HG03565 (cell line): ENCODE measurements around the gene CHD6.

Experiments used
- ATAC-seq: cut with Tn5 transposase; IDR thresholded peaks from one replicate; pipeline ENCODE4 v1.9.1; 2021; ENCODE audit warnings: mild to moderate bottlenecking, moderate library complexity; ENCODE audit not compliant: unreplicated experiment

Gene CHD6

GRCh38 chr20:41395667-41396664, 222.2 kb downstream of the CHD6 start:
- no peak for ATAC-seq

DNA sequence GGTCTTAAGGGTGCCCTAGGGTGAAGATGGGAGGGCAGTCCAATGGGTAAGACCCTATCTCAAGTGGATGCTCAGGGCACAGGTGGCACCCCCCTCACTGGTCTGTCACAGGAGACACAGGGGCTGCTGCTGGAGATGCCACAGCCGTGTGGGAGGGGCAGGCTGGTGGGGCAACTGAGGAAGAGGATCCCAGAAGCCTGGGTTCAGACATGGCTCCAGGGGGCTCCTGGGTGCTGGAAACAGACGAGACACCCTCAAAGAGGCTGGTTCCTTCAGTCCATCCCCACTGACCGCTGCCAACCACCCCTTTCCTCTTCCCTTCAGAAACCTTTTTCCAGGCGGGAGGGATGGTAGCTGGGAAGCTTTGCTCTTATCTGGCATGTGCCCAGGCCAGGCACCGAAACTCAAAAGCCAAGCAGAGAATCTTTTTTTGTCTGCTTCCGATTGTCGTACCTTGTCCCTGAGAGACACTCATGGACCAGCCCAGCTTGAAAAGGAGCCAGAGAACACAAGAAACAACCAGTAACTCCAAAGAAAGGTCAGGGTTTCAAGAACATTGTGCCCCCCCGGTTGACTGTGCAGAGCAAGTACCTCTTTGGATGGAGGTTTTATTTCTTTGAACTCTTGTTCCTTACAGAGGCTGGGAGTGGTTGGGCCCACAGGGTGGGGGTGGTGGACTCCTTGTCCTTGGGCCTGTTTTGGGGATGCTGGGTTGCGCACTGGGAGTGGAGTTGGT, 223.1 kb downstream of the CHD6 start:
- no peak for ATAC-seq

- no peak for ATAC-seq
Measured at GRCh38 chr20:41394081-41394480, 224.1 kb downstream of the CHD6 start.

DNA sequence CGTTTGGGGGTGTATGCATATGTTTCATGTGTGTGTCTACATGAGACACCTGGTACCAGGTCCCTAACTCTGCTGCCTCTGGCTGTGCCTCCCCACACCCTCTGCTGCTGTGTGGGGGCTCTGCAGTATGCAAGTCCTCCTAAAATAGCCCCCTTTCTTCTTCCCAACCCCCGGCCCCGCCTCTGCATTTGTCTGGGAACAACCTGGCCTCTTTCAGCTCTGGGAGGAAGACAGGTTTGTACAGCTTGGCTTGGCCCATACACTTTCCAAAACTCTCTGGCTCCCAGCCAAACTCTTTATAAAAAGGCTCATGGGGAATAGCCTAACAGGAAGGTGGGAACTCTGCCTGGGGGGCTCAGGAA, 224.5 kb downstream of the CHD6 start:
- no peak for ATAC-seq

DNA sequence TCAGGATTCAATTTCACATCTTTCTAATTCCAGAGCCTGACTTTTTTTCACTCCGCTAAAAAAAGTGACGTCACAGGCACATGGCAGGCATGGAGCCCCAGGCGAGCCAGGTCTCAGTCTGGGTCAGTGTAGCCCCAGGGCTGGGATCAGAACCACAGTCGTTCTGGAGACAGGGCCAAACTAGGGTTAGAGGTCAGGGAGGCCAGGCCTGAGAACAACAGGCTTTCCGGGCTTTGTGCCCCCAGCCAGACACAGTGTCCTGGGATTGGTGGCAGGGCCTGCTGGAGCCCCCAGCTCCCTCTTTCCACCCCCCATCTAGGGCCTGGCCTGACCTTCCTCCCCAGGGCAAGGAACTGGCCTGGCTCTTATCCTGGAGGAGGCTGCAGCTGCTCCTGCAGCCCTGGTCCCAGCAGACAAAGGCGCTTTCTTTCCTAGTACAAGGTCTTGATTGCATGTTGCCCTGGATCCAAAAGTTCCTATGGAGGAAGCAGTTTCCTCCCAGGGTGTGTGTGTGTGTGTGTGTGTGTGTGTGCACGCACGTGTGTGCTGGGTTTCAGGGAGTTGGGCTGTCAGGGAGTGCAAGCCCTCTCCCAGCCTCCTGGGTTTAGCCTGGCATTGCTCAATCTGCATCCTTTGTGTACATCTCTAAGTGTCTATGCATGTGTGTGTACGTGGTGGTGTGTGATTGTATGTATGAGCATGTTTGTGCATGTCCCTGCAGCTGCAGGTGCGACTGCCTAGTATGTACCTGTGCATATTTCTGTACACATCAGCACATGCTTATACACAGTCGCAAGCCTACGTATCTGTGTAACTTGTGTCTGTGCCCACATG, 225.1 kb downstream of the CHD6 start:
- ATAC-seq = no peak

GRCh38 chr20:41392295-41392694, 225.9 kb downstream of the CHD6 start:
- ATAC-seq = no peak

DNA sequence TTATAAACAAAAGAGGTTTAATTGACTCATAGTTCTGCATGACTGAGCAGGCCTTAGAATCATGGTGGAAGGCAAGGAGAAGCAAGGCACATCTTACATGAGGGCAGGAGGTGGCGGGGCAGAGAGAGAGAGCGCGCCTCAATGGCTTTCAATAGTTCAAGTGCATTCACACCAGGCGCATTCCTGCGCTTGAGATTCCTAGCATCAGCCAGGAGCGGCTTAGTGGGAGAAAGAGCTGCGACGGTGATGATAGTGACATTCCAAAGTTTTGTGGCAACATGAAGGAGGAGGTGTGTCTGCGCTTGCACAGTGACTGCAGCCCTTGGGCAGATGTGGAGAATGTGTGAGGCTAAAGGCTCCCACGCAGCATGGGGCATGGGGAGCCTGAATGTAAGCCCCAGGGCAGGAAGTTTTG, 226.6 kb downstream of the CHD6 start:
- ATAC-seq = no peak

DNA sequence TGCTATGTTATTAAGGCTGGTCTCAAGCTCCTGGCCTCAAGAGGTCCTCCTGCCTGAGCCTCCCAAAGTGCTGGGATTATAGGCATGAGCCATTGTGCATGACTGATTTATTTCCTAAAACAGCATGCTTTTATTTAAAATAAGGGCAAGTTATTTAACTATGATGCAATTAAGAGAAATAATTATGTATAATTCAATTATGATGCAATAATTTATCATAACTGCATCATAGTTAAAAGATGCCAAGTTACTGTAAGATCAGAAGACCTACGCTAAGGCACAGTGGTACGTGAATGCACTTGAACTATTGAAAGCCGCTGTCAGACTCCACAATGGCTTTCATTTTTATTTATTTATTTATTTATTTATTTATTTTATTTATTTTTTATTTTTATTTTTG, 227.3 kb downstream of the CHD6 start:
- ATAC-seq = no peak

GRCh38 chr20:41387444-41387851, 230.7 kb downstream of the CHD6 start:
- ATAC-seq = no peak

DNA sequence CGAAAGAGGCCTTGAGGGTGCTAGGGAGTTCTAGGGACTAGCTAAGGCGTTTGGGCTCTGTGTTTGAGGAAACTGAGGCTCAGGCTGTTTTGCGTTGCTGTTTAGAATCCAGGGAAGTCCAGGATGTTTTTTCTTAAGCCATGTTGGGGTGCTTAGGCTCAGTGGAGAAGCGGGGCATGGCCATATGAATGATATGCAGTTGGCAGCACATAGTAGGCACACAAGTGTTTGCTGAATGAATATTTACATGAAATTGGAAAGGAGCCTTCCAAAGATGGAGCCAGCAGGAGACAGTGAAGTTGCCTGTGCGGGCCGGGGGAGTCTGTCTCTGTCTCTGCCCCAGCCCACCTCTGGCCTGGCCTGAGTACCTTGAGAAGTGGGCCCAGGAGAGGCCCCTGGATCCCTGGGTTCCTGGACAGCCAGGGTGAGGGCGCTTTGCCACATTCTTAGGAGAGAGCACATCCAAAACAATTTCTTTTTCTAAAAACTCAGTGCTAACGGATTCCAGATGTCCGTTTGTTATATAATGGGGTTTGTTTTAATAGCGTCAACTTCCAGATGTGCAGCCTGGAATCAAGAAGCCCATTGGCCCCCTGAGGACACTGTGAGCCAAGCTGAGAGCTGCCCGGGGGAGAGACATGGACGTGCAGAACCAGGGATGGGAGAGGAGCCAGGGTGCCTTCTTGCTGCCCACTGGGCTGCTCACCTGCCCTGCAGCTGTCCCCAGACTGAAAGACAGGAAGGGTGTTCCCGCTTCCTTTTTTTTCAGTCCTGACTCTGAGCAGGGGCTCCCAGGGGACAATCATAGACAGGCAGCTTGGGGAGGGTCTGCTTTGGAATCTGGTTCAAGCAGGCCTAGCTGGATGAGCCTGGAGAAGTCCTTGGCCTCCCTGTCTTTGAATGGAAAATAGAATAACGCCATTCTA, 231.4 kb downstream of the CHD6 start:
- ATAC-seq = no peak

DNA sequence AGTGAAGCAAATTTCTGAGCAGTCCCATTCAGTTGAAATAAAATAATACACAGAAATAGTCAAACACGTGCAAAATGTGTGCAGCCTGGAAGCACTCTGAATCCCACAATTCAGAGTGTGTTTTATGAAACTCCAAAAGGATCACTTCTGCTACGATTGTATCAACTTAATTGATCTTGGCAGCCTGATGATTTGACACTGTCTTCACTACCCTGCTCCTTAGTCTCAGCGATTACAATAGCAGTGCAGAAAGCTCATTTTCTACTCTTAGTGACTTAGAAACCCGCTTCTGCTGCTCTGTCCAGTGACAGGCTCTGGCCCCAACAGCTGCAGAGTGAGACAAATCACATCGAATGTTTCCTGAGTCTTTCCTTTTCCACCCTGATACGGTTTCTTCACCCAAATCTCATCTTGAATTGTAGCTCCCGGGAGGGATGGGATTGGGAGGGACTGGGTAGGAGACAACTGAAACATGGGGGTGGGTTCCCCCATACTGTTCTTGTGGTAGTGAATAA, 235.3 kb downstream of the CHD6 start:
- ATAC-seq = no peak

GRCh38 chr20:41380551-41381193, 237.5 kb downstream of the CHD6 start:
- ATAC-seq = no peak

DNA sequence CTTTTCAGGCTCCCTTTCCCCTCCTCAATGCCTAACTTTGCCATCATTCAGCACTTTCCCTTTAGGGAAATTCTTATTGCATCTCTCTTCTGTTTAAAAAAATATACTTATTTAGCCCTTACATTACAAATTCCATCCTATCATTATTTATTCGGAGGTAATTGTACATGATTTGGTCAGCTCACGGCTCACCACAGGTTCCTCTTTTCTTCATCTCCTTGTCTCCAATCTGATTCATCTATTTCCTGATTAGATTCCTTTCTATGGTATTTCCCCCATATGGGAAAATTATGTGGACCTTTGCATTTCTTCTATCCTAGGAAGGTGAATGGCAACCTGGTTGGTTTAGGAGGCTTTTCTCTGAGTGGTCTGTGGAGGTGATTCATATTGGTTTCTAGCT, 238.6 kb downstream of the CHD6 start:
- no peak for ATAC-seq

DNA sequence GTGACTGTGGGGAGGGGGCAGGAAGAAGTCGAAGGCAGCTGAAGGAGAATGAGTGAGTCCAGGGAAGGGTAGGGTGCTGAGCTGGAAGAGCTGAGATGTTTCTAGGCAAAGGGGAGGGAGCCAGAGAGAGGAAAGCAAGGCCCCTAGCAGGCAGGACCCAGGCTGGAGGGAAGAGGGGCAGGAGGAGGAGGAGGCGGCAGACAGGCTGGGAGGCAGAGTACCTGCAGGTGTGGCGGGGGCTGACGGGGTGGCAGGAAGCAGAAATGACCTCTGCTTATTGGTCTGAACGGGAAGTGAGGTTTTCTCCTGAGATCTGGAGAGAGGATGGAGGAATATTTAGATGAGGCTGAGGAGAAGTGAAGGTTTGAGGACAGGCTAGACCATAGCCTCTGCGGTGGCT, 240.9 kb downstream of the CHD6 start:
- no peak for ATAC-seq

GRCh38 chr20:41376349-41376748, 241.8 kb downstream of the CHD6 start:
- ATAC-seq = no peak

DNA sequence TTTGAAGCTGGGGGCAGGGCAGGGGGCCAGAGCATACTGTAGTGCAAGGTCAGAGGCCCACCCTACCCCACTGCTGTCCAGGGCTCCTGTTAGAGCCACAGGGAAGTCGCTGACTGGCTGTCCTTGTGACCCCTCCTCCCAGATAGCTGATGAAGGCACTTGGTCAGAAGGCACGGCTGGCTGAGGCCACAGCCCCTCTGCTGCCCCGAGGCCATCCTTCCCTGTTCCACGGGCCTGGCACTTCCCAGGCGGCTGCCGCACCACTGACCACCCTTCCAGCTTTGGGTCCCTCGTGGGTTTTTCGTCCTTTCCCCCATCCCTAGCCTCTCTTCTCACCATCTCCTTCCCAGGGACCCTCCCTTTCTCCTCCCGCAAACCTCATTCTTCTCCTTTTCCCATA, 242.3 kb downstream of the CHD6 start:
- no peak for ATAC-seq

DNA sequence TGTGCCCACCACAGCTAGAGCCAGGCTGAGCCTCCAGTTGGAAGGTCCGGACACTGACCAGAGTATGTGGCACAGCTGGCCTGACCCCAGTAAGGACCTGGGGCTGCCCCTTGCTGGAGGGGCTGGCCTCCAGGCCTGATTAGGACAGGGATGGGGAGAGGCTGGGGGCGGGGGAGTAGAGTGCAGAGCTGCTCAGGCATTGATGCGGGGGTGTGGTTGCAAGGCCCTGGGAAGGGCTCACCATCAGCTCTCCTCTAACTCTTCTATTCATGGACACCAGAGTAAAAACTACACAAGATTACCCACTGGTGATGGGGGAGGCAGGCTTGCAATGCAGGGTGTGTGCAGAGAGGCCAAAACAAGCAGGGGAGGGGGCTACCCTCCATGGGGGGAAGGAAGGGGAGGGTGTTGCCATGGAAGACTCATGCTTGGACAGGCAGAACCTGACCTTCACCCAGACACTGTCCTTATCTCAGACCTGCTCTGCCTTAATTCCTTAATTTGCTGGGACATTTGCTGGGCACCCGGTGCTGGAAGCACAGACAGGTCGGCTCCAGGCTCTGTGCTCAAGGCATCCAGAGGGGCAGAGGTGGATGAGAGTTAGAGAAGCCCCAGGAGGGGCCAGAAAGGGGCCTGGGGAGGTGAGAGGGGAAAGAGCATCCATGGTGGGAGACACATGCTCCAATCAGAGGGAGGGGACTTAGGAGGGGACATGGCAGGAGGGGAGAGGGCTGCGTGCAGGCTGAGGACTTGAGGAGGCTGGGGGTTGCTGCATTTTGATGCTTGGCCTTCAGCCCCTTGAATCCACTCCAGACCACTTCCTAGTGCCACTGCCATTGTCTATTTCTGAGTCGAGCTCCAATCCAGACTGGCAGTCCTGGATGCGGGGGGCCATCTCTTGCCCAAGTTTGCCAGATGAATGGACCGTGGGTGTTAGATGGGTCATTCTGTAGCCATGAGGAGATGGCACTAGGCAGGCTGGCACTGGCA, 244.0 kb downstream of the CHD6 start:
- ATAC-seq = no peak

- no peak for ATAC-seq
Measured at GRCh38 chr20:41373251-41373783, 244.9 kb downstream of the CHD6 start.
